Loucy (cell line): Measurements from ENCODE around the gene STOX2.

Source experiments
- H2AFZ ChIP-seq: fragments of 200-600 bp; sonication (generic); 2 replicates; pipeline ENCODE4 v1.6.0; 2016; ENCODE audit warnings: antibody characterized with exemption, mild to moderate bottlenecking, low read length, moderate library complexity
- H3F3A ChIP-seq: fragments of 200-600 bp; 2 replicates; pipeline ENCODE4 v1.6.0; 2016; ENCODE audit warnings: antibody characterized with exemption, low read depth, mild to moderate bottlenecking
- H3K27me3 ChIP-seq: fragments of 200-600 bp; sonication (generic); 2 replicates; pipeline ENCODE4 v1.6.1; 2014; ENCODE audit warnings: low read length, mild to moderate bottlenecking; ENCODE audit not compliant: insufficient read depth, poor library complexity, severe bottlenecking
- H3K36me3 ChIP-seq: fragments of 200-600 bp; sonication (generic); 2 replicates; pipeline ENCODE4 v1.6.1; 2016; ENCODE audit warnings: low read length; ENCODE audit not compliant: insufficient read depth
- H3K4me1 ChIP-seq: fragments of 200-600 bp; sonication (generic); 2 replicates; pipeline ENCODE4 v1.5.1; 2014; ENCODE audit warnings: low read length, mild to moderate bottlenecking; ENCODE audit not compliant: insufficient read depth, poor library complexity, severe bottlenecking
- H3K4me2 ChIP-seq: fragments of 200-600 bp; sonication (generic); 2 replicates; pipeline ENCODE4 v1.6.0; 2014; ENCODE audit warnings: antibody characterized with exemption, low read length, low read depth, mild to moderate bottlenecking; ENCODE audit not compliant: poor library complexity, severe bottlenecking
- H3K4me3 ChIP-seq: fragments of 200-600 bp; sonication (generic); 2 replicates; pipeline ENCODE4 v1.5.1; 2014; ENCODE audit warnings: low read length, mild to moderate bottlenecking, mixed read lengths; ENCODE audit not compliant: poor library complexity, severe bottlenecking
- H3K79me2 ChIP-seq: fragments of 200-600 bp; sonication (generic); 2 replicates; pipeline ENCODE4 v1.6.1; 2014; ENCODE audit warnings: low read length; ENCODE audit not compliant: insufficient read depth
- H3K9ac ChIP-seq: fragments of 200-600 bp; sonication (generic); 2 replicates; pipeline ENCODE4 v1.6.0; 2014; ENCODE audit warnings: mild to moderate bottlenecking, low read depth, low read length, moderate library complexity; ENCODE audit not compliant: poor library complexity, severe bottlenecking
- H3K9me2 ChIP-seq: fragments of 200-600 bp; sonication (generic); replicated peaks from 2 replicates; pipeline ENCODE4 v1.6.1; 2016; ENCODE audit warnings: low read depth, low read length, mixed read lengths
- H3K9me3 ChIP-seq: fragments of 200-600 bp; sonication (generic); 2 replicates; pipeline ENCODE4 v1.6.1; 2014; ENCODE audit warnings: mild to moderate bottlenecking, antibody characterized with exemption, low read length, low read depth; ENCODE audit not compliant: insufficient read depth
- H4K20me1 ChIP-seq: fragments of 200-600 bp; sonication (generic); 2 replicates; pipeline ENCODE4 v1.6.0; 2014; ENCODE audit warnings: antibody characterized with exemption, low read length, mild to moderate bottlenecking; ENCODE audit not compliant: insufficient read depth, poor library complexity, severe bottlenecking
- CTCF ChIP-seq: fragments of 200-600 bp; sonication (generic); conservative IDR thresholded peaks from 2 replicates; pipeline ENCODE4 v1.5.1; 2014; ENCODE audit warnings: mild to moderate bottlenecking, antibody characterized with exemption, low read length
- EZH2phosphoT487 ChIP-seq: fragments of 200-600 bp; IDR thresholded peaks from 2 replicates; pipeline ENCODE4 v1.6.1; 2018; ENCODE audit warnings: antibody characterized with exemption, mild to moderate bottlenecking, moderate library complexity, borderline replicate concordance

STOX2 gene

GRCh38 chr4:184062769-184063168 lies 157.7 kb downstream of the STOX2 start:
- no peaks in the 10 kb centered on the region for H3K4me1 ChIP-seq
- no peak for TF ChIP-seq CTCF
- TF ChIP-seq EZH2phosphoT487 = no peak
- H3K27me3 ChIP-seq = no peaks in the 10 kb centered on the region
- no peak overlapping the region for H3K4me2 ChIP-seq
- H4K20me1 ChIP-seq = no peaks in the 10 kb centered on the region
- no peaks in the 10 kb centered on the region for H3K9me3 ChIP-seq
- no peaks in the 10 kb centered on the region for H3F3A ChIP-seq
- no peak overlapping the region for H2AFZ ChIP-seq
- no peak overlapping the region for H3K4me3 ChIP-seq
- no peak overlapping the region for H3K9ac ChIP-seq
- no peaks in the 10 kb centered on the region for H3K36me3 ChIP-seq
- no peaks in the 10 kb centered on the region for H3K9me2 ChIP-seq
- no peaks in the 10 kb centered on the region for H3K79me2 ChIP-seq

GRCh38 chr4:184064877-184065276 lies 159.8 kb downstream of the STOX2 start:
- H3K27me3 ChIP-seq = no peaks in the 10 kb centered on the region
- TF ChIP-seq EZH2phosphoT487 = no peak
- no peaks in the 10 kb centered on the region for H3K36me3 ChIP-seq
- H3F3A ChIP-seq = no peaks in the 10 kb centered on the region
- H3K4me1 ChIP-seq = no peaks in the 10 kb centered on the region
- H3K9me2 ChIP-seq = no peaks in the 10 kb centered on the region
- no peaks in the 10 kb centered on the region for H3K9me3 ChIP-seq
- H3K4me3 ChIP-seq = no peak overlapping the region
- H4K20me1 ChIP-seq = no peaks in the 10 kb centered on the region
- H2AFZ ChIP-seq = no peak overlapping the region
- no peak overlapping the region for H3K9ac ChIP-seq
- H3K4me2 ChIP-seq = no peak overlapping the region
- no peaks in the 10 kb centered on the region for H3K79me2 ChIP-seq

- Histone ChIP-seq H3K9me3 (no peaks in the 10 kb centered on the region), H3K4me3 (no peak overlapping the region), H3K36me3 (no peaks in the 10 kb centered on the region), H4K20me1 (no peaks in the 10 kb centered on the region), H3K4me1 (no peaks in the 10 kb centered on the region), H2AFZ (no peak overlapping the region), H3K9me2 (no peaks in the 10 kb centered on the region), H3K27me3 (no peaks in the 10 kb centered on the region), H3K79me2 (no peaks in the 10 kb centered on the region), H3K9ac (no peak overlapping the region), H3F3A (no peaks in the 10 kb centered on the region), H3K4me2 (no peak overlapping the region)
- TF ChIP-seq EZH2phosphoT487 (no peak), CTCF (no peak)
These were observed 161.6 kb downstream of the STOX2 start for GRCh38 chr4:184066584-184067300.
